ENCODE data around the gene TNFSF10.
"Not testable (repeated sequence)": the region's sequence is repeated elsewhere in the genome, so short reads cannot be mapped to it uniquely, and the experiment has no call there.

Gene TNFSF10

DNA sequence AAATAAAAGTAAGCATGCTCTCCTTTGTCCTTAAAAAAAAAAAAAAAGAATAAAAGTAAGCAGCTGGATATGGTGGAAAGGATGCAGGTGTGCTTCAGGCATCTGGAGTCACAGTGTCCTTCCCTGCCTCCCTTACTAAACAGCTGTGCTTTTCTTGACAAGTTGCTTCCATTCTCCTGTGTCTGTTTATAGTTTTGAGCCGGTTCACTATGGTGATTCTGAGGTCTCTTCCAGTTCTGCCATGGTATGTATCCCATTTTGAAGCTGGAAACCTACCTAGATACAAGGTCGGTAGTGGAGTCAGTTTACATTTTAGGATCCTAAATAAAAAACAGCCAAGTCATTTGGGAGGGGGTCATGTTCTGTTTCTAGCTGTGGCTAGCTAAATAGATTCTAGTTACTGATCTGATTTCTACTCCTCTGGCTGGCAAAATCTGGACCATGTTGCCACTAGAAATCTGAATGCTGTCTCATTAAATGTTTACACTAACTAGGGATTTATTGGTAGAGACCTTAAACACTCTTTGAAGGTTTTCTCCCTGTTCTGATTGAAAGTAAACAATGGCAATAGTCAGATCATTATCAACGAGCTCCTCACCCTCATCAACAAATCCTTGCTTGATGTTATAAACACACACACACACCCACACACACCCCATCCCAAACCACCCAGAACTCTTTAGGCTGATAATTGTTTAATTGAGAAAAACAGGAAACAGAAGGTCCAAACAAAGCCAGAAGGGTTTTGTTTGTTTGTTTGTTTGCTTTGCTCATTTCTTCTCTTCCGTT is 7.9 kb downstream of the TNFSF10 start:
- no peak for DNase-seq

DNA sequence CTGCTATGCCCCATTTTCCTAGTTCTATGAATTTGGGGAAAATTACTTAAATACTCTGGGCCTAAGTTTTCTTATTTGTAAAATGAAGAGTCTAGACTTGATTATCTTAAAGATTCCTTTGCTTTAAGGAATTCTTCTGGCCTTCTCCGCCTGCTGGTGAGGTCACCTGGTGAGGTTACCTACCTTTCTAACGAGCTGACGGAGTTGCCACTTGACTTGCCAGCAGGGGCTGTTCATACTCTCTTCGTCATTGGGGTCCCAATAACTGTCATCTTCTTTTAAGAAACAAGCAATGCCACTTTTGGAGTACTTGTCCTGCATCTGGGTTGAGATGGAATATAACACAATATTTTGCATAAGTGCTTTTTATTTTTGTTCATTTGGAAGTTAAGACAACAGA is 8.6 kb downstream of the TNFSF10 start:
- DNase-seq = no peak

- DNase-seq = no peak
These were observed 9.7 kb downstream of the TNFSF10 start for GRCh38 chr3:172513488-172513887.

DNA sequence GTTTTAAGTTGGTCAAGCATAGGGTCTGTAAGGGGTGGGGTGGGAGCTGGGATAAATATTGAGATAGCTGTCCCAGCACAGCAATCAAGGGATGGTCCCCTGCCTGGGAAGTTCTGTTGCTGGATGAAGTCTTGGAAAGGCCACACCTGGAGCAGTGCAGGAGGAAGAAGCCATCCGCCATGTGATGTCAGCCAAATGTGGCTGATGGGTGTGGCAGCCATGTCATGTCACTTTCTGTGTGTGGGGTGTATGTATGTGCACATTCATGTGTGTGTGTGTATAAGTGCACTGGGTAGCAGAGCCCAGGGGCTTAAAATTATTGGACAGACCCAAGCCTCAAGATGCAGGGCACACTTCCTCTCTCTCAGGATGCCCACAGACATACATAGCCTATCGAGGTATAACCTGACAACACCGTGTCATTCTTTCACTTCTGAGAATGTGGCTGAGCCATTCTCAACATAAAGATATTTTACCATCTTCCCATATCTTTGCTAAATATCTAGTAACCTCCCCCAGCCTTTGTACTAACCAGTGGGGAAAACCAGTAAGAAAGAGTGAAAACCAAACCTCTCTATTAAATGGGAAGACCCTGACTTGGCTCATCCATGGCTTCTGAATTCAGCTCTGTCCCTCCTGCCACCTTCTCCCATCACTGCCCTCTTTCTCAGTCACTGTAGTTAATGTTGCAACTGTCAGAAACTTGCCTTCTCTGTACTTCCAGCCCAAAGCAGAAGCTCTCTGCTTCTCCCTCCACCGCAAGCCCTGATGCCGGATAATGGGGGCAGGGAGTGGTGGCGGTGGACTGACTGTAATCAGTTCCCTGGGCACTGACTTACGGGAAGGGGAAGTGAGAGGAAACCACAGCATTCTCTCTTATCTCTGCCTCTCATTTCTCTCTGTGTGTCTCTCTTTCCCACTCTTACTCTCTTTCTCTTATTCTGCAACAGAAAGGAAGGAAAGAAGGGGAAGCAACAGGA is 11.2 kb downstream of the TNFSF10 start:
- no peak for DNase-seq

DNA sequence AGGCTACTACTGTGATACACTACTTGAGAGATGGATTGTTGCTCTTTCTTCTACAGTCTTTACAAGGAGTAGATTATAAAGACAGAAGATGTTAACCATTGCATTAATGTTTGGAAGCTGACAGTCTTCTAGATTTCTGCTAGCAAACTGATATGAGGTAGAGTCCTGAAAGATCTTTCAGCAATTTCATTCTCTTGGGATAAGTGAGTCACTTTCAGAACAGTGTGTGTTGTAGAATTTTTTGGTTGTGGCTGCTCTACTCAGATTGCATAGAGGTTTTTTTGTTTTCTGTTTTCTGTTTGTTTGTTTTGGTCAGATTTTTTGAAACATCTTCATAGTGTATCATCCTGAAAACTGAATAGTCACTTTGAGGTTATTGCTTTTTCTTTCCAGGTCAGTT is 17.1 kb downstream of the TNFSF10 start:
- DNase-seq = no peak

DNA sequence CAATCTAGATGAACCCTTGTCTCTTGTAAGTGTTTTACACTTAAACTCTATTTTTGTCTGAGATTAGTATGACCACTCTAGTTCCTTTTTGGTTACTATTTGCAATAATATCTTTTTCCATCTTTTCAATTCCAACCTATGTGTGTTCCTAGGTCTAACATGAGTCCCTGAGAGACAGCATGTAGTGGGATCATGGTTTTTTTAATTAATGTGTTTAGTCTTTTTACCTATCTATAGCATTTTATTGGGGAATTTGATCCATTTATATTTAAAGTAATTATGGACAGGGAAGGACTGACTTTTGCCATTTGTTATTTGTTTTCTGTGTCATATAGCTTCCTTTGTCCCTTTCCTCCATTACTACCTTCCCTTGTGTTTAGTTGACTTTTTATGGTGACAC is 21.7 kb downstream of the TNFSF10 start:
- no peak for DNase-seq

- not testable (repeated sequence) for DNase-seq
These were observed 33.0 kb downstream of the TNFSF10 start for GRCh38 chr3:172490198-172490669.

DNA sequence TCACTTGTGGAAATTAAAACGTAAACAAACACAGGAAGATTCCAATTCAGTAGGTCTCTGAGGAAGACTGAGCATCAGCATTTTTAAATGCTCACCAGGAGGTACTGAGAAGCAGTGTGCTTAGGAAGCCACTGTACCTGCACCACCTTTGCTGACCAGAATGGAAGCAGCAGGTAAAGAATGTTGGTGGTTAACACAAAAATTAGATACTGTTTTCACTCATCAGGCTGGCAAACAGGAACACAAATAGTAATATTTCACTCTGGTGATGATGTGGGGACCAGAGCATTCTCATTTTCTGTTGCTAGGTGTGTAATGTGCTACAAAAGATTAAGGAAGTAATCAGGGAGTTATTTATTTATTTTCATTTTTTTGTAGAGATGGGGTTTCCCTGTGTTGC is 45.1 kb downstream of the TNFSF10 start:
- DNase-seq = no peak

DNA sequence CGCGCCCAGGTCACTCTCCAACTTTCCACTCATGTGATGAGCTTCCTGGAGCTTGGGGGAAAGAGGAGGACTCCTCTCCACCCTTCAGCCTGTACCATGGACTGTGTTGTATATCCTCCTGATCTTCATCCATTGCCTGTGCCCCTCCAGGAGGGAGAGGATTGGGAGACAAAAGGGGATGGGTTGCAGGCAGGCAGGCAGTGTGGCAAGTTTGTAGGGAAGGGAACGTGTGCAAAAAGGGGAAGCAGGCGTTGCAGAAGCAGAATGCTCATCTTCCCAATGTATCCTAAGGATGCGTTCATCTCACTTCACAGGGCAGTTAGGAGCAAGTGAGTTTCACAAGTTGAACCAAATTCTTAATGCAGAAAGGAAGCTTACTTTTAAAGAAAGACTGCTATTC is 46.9 kb downstream of the TNFSF10 start:
- DNase-seq = no peak

GRCh38 chr3:172475703-172476102 is 47.5 kb downstream of the TNFSF10 start:
- no peak for DNase-seq

DNA sequence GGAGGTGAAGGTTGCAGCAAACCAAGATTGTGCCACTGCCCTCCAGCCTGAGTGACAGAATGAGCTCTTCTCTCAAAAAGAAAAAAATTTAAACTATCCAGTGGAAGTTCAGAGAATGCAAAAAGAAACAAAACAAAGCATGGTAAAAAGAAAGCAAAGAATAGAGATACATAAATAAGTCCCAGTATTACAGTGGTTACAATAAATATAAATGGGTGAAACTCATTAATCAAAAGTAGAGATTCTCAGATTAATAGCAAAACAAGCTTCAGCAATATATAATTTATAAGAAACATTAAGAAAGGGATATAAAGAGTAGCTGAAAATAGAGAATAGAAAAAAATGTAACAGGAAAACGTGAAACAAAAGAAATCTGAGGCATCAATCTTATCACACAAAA is 51.3 kb downstream of the TNFSF10 start:
- DNase-seq = no peak

GRCh38 chr3:172470588-172470987 is 52.6 kb downstream of the TNFSF10 start:
- no peak for DNase-seq

DNA sequence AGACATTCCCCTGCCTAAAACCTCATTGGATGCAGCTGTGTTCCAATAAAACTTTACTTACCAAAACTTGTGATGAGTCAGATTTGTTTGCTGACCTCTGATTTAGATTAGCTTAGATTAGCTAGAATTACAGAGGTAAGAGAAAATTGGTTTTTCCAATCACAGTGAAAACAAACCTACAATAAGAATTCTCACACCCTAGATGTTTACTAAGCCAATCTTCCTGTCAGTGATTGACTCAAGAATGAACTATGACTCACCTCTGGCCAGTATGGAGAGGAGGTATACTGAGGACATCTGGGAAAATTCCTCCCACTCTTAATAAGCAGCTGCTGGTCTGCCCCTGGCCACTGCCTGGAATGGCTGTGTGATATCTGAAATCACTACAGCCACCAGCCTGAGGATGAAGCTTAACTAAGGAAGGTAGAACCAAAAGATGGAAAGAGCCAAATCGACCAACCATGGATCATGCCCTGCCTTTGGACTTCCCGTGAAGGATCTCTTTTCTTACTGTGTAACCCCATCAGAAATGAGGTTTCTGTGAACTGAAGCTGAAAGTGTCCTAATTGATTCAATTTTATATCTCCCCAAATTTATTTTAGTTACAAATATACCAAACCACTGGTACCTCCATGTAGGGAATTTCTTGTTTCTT is 55.9 kb downstream of the TNFSF10 start:
- no peak for DNase-seq

GRCh38 chr3:172466553-172467130 is 56.6 kb downstream of the TNFSF10 start:
- no peak for DNase-seq

DNA sequence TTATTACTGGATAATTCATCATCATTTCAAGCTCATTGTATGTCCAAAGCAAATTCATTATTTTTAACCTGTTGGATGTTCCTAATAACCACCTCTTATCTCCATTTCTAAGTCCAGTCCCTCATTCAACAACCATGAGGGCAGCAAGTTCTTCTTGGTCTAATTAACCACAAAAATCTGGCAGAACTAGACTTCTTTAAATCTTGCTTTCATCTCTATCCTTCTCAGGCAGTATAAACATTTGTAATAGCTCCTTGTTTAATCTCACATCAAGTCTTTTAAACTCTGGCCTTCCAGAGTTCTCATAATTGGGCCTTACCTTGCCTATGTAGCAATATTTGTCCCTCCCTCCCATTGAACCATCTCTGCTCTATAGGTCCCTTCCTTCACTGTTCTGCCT is 57.9 kb downstream of the TNFSF10 start:
- DNase-seq = no peak

DNA sequence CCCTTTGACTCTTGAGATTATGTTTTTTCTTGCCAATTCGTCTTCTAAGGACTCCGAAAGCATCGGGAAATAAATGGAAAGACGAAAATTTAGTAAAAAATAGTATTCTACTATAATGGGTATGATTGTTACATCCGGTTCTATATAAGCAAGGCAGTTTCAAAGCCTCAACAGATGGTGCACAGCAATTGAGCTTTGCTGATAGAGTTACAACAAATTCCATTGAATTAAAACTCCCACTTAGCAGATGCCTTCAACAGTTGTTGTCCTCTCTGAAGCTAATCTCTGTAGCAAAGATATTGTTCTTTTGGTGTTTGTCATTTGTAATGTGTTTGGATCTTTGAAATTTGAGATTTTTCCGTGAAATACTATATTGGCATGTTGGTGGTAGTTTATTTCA is 58.9 kb downstream of the TNFSF10 start:
- no peak for DNase-seq

DNA sequence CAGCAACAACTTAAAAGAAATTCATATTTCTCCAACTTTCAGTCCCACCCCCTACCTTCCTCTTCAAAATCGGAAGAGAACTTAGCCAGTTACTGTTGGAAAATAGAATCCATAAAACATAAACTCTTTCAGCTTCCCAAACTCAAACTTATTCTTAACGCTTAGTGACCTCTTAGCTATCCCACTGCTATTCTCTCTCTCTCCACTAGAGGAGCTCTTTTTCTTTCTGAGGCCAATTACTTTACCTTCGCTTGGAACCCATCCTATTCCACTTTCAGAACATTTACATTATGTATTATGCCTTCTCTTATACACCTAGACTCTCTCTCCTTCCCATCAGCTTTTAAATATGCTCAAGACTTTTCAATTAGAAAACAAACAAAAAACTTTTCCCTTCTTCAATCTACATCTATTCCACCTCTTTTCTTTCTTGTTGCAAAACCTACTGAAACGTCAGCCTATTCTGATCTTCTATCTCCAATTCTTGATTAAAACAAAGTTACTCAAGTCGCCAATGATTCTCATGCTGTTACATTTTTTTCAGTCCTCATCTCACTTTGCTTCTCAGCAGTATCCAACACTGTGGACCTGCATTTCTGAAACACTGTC is 61.6 kb downstream of the TNFSF10 start:
- no peak for DNase-seq

DNA sequence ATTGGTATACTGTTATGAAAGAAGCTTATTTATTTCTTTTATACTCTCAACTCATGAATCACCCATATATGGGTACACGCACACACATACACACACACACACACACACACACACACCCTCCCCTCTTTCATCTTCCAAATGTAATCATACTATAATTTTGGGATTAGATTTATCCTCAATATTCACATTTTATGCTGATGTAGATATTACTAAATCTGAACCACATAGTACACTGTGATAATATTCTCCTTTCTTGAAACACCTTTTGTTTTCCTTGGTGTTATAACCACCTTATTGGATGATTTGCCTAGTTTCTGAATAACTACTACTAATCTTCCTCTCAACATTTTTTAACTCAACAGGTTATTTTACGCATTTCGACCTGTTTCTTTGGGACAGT is 66.8 kb downstream of the TNFSF10 start:
- DNase-seq = no peak
